C4-2B (cell line): ENCODE data around the gene C1orf21.
A peak's percentile ranks its signal among the peaks of the same experiment; 100 is the strongest.

Source experiments
- H3K27ac ChIP-seq: fragments of 450-650 bp; 2 replicates; pipeline ENCODE4 v1.5.1; 2017
- ZFX ChIP-seq: fragments of 450-650 bp; IDR thresholded peaks from 2 replicates; pipeline ENCODE4 v1.6.1; 2017
- TF ChIP-seq, protein P1 (sequence below): fragments of 450-650 bp; conservative IDR thresholded peaks from 2 replicates; pipeline ENCODE4 v1.5.1; 2017; ENCODE audit warnings: mild to moderate bottlenecking

The C1orf21 gene

DNA sequence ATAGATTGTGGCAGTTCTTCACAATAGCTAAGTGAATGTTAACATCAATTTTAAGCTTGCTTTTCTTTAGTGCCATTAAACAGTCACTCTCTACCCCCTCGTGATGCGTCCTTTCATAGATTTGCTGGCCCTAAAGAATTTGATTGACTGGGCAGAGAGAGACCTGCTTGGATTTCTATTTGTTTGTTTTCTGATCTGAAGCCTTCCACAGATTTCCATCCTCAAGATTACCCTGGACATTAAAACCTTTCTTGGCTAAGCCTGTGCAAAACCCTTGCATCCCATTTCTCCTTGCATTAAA, 17.8 kb downstream of the C1orf21 start:
- H3K27ac ChIP-seq: peak overlapping the region; percentile 72; the same call in 1 of the 2 replicates
- TF ChIP-seq, protein P1, sequence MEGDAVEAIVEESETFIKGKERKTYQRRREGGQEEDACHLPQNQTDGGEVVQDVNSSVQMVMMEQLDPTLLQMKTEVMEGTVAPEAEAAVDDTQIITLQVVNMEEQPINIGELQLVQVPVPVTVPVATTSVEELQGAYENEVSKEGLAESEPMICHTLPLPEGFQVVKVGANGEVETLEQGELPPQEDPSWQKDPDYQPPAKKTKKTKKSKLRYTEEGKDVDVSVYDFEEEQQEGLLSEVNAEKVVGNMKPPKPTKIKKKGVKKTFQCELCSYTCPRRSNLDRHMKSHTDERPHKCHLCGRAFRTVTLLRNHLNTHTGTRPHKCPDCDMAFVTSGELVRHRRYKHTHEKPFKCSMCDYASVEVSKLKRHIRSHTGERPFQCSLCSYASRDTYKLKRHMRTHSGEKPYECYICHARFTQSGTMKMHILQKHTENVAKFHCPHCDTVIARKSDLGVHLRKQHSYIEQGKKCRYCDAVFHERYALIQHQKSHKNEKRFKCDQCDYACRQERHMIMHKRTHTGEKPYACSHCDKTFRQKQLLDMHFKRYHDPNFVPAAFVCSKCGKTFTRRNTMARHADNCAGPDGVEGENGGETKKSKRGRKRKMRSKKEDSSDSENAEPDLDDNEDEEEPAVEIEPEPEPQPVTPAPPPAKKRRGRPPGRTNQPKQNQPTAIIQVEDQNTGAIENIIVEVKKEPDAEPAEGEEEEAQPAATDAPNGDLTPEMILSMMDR: no peak
- TF ChIP-seq ZFX: no peak

DNA sequence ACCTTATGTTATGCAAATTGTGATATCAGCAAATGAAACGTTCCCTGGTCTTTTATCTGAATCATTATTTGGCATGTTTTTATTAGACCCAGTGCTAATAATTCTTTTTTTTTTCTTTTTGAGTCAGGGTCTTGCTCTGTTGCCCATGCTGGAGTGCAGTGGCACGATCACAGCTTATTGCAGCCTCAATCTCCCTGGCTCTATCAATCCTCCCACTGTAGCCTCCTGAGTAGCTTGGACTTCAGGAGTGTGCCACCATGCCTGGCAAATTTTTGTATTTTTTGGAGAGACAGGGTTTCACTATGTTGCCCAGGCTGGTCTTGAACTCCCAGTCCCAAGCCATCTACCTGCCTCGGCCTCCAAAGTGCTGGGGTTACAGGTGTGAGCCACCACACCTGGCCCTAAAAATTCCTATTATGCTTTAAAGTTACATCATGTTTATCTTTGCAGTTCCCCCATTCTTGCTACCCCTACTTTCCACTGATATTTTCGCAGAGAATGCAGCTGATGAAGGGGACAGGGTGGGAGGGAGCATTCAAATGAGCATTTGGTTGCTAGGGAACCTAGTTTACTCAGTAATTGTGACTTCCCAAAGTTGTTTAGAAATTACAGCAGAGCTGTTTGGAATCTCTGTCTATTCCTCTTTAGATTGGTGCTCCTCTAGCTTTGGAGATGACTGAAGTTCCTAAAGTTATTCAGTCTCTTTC, 18.4 kb downstream of the C1orf21 start:
- TF ChIP-seq ZFX: no peak
- TF ChIP-seq, protein P1: no peak
- peak overlapping the region; percentile 72 for H3K27ac ChIP-seq

DNA sequence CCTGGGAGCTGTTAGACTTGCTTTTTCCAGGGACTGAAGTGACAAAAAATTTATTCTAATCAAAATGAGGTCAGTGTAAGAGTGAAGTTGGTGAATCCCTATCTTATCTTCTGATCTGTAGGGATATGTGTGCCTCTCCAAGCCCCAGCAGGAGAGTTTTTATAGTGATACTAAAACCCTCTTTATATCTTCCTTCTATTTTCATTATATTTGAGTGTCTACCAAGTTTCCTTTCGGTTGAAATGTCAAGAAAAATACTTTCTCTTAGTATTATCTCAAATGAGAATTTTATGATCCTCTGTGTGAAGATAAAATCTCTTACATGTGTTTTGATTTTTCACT, 18.9 kb downstream of the C1orf21 start:
- TF ChIP-seq ZFX: no peak
- TF ChIP-seq, protein P1: no peak
- peak overlapping the region; percentile 72; the same call in 1 of the 2 replicates for H3K27ac ChIP-seq

DNA sequence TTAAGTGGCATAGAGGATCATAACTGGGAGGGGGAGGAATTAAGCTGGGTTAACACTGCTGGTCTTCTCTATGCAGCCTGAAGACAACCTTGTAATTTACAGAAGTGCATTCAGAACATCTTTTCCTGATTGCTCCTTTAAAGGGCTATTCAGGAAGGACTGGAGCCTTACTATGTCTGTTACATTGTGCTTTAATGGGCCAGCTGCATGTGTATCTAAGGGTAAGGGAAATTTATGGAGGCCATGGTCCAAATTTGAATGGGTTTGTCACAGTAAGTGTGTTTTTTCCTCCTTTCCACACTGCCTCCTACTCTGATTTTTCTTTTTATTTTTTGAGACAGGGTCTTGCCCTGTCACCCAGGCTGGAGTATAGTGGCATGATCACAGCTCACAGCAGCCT, 19.6 kb downstream of the C1orf21 start:
- peak overlapping the region; percentile 64 for H3K27ac ChIP-seq
- TF ChIP-seq, protein P1: no peak
- TF ChIP-seq ZFX: no peak

DNA sequence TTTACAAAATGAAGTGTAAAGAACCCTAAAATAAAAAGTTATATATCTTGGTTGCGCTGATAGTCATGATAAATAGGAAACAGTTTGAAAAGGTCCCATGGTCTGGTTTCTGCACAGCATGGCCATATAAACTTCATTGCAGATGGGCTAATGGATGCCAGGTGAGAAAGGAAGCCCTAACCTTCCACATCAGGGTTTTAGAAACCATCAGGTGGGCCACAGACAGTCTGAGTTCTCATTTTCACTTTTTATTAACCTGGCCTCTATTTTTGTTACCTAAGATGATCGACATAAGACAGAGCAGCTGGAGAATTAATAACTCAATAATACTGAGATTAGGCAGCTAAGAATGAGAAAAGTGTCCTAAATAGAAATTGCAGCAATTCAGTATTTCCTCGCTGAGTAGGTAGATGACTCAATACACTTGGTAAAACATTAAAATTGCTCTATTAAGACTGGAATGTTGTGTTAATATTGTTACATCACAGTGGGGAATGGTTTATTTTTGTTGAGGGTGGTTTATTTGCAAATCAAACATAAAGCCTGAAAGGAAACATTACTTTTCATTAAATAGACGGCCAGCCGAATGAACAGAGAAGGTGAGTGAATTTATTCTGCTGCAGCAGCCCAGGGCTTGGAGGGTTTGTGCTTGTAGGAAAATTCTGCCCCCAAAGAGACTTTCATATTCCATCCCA, 21.1 kb downstream of the C1orf21 start:
- TF ChIP-seq ZFX: no peak
- TF ChIP-seq, protein P1: no peak
- no peak overlapping the region for H3K27ac ChIP-seq

DNA sequence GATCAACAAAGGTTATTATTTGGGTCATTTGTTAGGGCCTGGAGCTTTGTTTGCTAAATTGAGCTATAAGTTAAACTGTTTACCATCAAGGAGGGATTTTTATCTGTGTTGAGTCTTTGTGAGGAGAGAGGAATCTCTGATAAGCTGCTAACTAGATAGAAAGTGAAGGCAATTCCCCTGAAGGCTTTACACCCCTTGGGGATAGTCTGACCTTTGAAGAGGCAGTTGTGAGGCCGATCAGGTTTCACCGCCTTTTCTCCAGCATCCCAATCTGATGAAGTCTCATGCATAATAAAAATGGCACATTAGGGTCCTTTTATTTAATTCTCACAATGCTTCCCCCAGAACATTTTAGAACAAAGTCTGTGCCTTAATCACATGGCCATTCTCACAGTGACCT, 21.8 kb downstream of the C1orf21 start:
- no peak overlapping the region for H3K27ac ChIP-seq
- TF ChIP-seq, protein P1: no peak
- no peak for TF ChIP-seq ZFX

DNA sequence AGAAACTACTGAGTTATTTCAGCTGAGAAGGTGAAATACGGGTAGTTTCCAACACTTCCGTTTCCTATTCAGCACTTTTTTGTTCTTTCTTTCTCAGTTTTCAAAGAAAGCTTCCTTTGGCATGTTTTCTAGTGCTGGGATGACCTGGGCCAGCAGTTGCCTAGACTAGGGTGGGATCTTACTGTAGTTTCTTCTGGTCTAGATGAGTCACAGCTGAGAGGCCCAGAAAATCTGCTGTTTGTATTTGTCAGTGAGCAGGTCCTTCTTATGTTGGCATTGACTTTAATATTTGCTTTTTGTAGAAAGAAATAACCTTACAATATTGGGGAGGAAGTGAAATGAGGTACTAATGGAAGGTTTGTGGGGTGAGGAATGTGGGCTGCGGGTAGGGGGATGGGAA, 22.2 kb downstream of the C1orf21 start:
- no peak overlapping the region for H3K27ac ChIP-seq
- TF ChIP-seq, protein P1: no peak
- no peak for TF ChIP-seq ZFX
